EH (cell line): ENCODE measurements around the gene ALKBH5.
A peak's percentile ranks its signal among the peaks of the same experiment; 100 is the strongest.

Experiments
- DNase-seq: peaks from one replicate; pipeline ENCODE4 v3.0.0-alpha.2; 2015; ENCODE audit warnings: low read depth

Gene ALKBH5

DNA sequence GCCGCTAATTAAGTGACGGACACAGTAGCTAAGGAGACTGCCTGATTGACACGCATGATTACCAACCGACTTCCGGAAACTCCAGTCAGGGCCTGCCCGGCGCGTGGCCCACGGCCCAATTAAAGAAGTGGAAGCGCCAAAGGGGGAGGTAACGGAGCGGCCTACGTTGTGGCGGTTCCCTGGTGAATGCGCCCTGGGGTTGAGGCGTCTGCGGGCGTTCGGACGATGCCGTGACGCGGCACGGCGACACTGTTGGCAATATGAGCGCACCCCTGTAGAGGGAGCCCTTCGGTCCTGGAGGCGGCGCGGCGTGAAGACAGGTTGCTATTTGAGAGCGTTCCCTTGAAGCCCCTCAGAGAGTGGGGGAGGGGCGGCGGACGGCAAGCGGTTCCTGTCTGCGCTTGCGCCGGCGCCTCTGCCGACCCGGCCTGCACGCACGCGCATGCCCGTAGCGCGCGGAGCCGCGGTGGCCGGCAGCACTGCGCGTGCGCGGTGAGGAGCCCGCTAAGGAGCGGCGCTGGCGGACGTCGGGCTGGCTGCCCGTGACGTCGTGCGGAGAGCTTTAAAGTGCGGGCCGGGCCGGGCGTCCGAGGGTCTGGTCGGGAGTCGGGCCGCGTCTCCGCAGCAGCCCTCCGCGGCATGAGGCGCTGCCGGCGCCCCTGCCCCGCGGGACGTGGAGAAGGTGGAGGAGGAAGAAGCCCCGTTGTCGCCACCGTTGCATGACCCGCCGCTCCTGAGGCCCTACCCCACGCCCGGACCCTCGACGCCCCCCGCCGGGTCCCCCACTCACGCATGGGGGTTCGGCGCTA lies at the start of gene ALKBH5:
ALKBH5 (plus strand) TSS at position 495 of the 809 bp plus-strand sequence. CDS start 416 bp downstream, outside the sequence.
- peak; percentile 100 for DNase-seq

DNA sequence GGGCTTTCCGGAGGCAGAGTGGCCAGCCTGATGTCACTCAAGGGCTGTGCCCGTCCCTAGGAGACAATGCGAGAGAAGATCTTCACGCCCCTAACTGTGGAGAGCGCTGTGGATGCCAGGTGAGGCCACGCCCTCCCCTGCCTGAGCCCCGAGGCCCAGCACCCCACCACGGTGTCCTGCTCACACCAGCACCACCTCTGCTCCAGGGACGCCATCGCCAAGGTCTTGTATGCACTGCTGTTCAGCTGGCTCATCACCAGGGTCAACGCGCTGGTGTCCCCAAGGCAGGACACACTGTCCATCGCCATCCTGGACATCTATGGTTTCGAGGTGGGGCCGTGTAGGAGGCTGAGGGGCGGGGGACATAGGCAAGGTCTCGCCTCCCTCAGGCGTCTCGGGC lies 47.3 kb upstream of the ALKBH5 start:
- DNase-seq = no peak

DNA sequence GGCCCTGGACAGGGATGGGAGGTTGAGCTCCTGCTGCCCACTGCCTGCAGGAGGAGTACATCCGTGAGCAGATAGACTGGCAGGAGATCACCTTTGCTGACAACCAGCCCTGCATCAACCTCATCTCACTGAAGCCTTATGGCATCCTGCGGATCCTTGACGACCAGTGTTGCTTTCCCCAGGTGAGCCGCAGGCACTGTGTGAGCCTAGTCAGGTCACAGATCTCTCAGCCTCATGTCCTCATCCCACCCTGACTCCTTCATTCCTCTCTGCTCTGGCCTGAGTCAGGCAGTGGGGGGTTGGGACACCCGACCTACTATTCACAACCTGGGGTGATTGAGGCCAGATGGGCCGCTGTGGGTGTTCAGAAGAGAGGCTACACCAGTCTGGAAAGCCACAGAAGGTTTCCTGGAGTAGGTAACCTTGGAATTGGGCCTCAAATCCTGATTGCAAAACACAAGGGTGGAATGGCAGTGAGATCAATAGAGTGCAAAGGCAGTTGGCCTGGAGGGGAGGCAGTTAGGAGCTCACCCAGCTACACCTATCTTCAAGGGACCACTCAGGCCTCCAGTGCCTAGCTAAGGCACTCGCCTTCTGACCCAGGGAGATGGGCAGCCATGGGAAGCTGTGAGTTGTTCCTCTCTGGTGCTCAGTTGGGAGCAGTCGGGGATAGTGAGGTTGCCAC lies 45.4 kb upstream of the ALKBH5 start:
- DNase-seq = no peak

DNA sequence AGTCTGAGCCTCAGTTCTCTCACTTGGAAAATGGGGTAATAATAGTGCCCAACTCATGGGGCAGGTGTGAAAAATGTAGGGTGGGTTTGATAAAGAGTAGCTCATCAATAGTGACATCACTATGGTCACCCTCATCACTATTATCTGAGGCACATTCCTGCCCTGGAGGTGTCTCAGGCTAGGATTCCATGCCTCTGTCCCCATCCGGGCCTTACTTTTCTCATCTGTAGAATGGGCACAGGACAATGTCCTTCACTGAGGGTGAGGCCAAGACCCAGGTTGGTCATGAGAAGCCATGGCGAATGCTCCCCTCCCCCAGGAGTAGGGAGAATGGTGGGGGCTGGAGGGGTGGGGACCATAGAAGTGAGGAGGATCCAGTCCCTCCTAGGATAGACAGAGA lies 44.5 kb upstream of the ALKBH5 start:
- DNase-seq = no peak

GRCh38 chr17:18139498-18139897 lies 44.1 kb upstream of the ALKBH5 start:
- DNase-seq = no peak

DNA sequence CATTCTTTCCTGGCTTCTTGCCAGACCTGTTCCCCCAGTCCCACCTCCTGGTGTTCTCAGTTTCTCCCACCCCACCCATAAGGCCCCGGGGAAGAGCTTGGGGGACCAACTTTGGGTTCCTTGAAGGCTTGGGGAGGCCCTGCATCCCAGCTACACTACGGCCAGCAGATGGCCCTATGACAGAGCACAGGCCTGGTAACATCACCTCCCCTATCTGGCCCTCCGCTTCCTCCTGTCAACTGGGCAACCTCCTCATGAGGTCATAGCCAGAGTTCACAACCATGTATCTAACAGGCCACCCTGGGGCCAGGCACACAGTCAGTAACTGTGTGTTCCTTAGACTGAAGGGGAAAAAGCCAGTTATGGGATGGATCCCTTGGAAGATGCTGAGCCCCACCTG lies 43.7 kb upstream of the ALKBH5 start:
- peak; percentile 29 for DNase-seq

- no peak for DNase-seq
Observed at GRCh38 chr17:18140648-18141047, 43.0 kb upstream of the ALKBH5 start.

- peak; percentile 65 for DNase-seq
Observed at GRCh38 chr17:18141210-18141803, 42.3 kb upstream of the ALKBH5 start.

GRCh38 chr17:18142417-18142816 lies 41.2 kb upstream of the ALKBH5 start:
- DNase-seq = no peak

GRCh38 chr17:18143044-18143936 lies 40.3 kb upstream of the ALKBH5 start:
- peak; percentile 26 for DNase-seq

- DNase-seq = no peak
Observed at GRCh38 chr17:18144261-18144660, 39.4 kb upstream of the ALKBH5 start.

DNA sequence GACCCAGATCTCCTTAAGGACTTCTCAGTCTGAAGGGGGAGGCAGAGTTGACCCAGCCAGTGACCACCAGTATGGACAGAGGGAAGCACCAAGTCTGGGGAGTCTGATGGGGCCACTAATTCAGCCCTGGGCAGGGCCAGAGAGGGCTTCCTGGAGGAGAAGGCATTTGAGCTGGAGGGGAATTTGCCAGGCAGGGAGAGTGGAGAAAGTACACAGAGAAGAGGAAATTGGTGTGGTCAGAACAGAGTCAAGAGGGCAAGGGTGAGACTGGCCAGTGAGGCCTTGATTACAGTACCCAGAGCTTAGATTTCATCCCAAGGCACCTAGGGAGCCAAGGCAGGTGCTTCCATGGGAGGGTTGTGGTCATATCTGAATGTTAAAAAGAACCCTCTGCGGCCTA lies 38.8 kb upstream of the ALKBH5 start:
- no peak for DNase-seq

- no peak for DNase-seq
Observed at GRCh38 chr17:18145811-18146210, 37.8 kb upstream of the ALKBH5 start.

- DNase-seq = no peak
Observed at GRCh38 chr17:18146259-18146658, 37.4 kb upstream of the ALKBH5 start.

GRCh38 chr17:18146980-18147379 lies 36.6 kb upstream of the ALKBH5 start:
- DNase-seq = no peak

- no peak for DNase-seq
Observed at GRCh38 chr17:18148586-18148985, 35.0 kb upstream of the ALKBH5 start.

- DNase-seq = no peak
Observed at GRCh38 chr17:18151290-18151689, 32.3 kb upstream of the ALKBH5 start.

- no peak for DNase-seq
Observed at GRCh38 chr17:18155179-18155578, 28.4 kb upstream of the ALKBH5 start.

- no peak for DNase-seq
Observed at GRCh38 chr17:18156171-18156975, 27.3 kb upstream of the ALKBH5 start.

DNA sequence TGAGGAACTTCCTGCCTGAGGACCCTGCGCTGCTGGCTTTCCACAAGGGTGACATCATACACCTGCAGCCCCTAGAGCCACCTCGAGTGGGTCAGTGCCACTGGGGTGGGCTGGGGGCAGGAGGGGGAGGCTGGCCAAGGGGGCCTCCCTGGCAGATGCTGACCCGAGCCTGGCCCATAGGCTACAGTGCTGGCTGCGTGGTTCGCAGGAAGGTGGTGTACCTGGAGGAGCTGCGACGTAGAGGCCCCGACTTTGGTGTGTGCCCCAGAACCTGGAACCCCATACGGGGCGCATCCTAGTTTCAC lies 26.7 kb upstream of the ALKBH5 start:
- no peak for DNase-seq

- DNase-seq = no peak
Observed at GRCh38 chr17:18157354-18157985, 26.2 kb upstream of the ALKBH5 start.
